K562 (cell line): ENCODE measurements around the gene SNAP23. TPM values are rescaled to one million over a fixed set of nuclear protein-coding genes. Genes with fewer than 3 reads are reported as not detected.

Experiments
- BDP1 ChIP-seq: IDR thresholded peaks from 3 replicates; pipeline ENCODE4 v1.6.1; 2011; ENCODE audit not compliant: insufficient read length, insufficient read depth
- DEAF1 ChIP-seq: fragments of 450-650 bp; formaldehyde crosslinking; IDR thresholded peaks from 2 replicates; pipeline ENCODE4 v1.4.0; 2020; ENCODE audit warnings: mild to moderate bottlenecking, moderate library complexity
- DNMT1 ChIP-seq: fragments of 450-650 bp; IDR thresholded peaks from 2 replicates; pipeline ENCODE4 v1.6.1; 2016; ENCODE audit warnings: antibody characterized with exemption, mild to moderate bottlenecking
- EGR1 ChIP-seq: fragments of 450-650 bp; conservative IDR thresholded peaks from 2 replicates; pipeline ENCODE4 v1.6.1; 2017; ENCODE audit warnings: mild to moderate bottlenecking
- ETV1 ChIP-seq: fragments of 450-650 bp; conservative IDR thresholded peaks from 2 replicates; pipeline ENCODE4 v1.6.1; 2016; ENCODE audit warnings: missing genetic modification characterization, control low read depth, low read depth, missing compliant biosample characterization
- ETV5 ChIP-seq: sonication (generic); formaldehyde crosslinking; IDR thresholded peaks from 2 replicates; pipeline ENCODE4 v1.4.0; 2020; ENCODE audit warnings: low read depth, mild to moderate bottlenecking, missing genetic modification reagents
- FOXM1 ChIP-seq, 2 experiments: fragments of 450-650 bp in 1 of 2; sonication (generic) in 1 of 2; formaldehyde crosslinking in 1 of 2; IDR thresholded peaks; 2 replicates each; pipeline versions ENCODE4 v1.6.1 to v1.9.0; 2017 to 2022; ENCODE audit warnings: low read depth in 2 of 2, mild to moderate bottlenecking in 2 of 2, missing genetic modification reagents in 1 of 2, moderate library complexity in 1 of 2
- GTF2F1 ChIP-seq: IDR thresholded peaks from 2 replicates; pipeline ENCODE4 v1.6.1; 2011; ENCODE audit warnings: low read depth, low read length, improper control_type of control experiment
- HNRNPLL ChIP-seq: fragments of 200-400 bp; formaldehyde crosslinking; IDR thresholded peaks from 2 replicates; pipeline ENCODE4 v1.6.1; 2017; ENCODE audit warnings: low read length, low read depth, mild to moderate bottlenecking; ENCODE audit not compliant: poor library complexity, severe bottlenecking
- JUNB ChIP-seq: fragments of 450-650 bp; formaldehyde crosslinking; conservative IDR thresholded peaks from 2 replicates; pipeline ENCODE4 v1.4.0; 2020; ENCODE audit warnings: mild to moderate bottlenecking
- KAT7 ChIP-seq: sonication (generic); formaldehyde crosslinking; IDR thresholded peaks from 2 replicates; pipeline ENCODE4 v1.8.0; 2022; ENCODE audit warnings: missing genetic modification reagents, mild to moderate bottlenecking, borderline replicate concordance
- MITF ChIP-seq: IDR thresholded peaks from 2 replicates; pipeline ENCODE4 v1.6.1; 2014; ENCODE audit warnings: antibody characterized with exemption
- NFIX ChIP-seq: fragments of 250-450 bp; sonication (Bioruptor Pico); IDR thresholded peaks from 2 replicates; pipeline ENCODE4 v1.4.0; 2020; ENCODE audit warnings: low read depth, mild to moderate bottlenecking, moderate library complexity
- PTBP1 ChIP-seq: fragments of 200-400 bp; formaldehyde crosslinking; IDR thresholded peaks from 2 replicates; pipeline ENCODE4 v1.6.1; 2017; ENCODE audit warnings: low read depth, low read length
- SIN3A ChIP-seq, 2 experiments: fragments of 150-350 bp in 1 of 2; IDR thresholded peaks; 2 replicates each; pipeline ENCODE4 v1.6.1; 2011 to 2016; ENCODE audit warnings: borderline replicate concordance in 2 of 2, low read depth in 2 of 2, low read length in 2 of 2, mild to moderate bottlenecking in 2 of 2, moderate library complexity in 2 of 2; ENCODE audit not compliant: control insufficient read depth in 1 of 2
- SUPT5H ChIP-seq: fragments of 450-650 bp; IDR thresholded peaks from 2 replicates; pipeline ENCODE4 v1.6.1; 2016
- TBP ChIP-seq: optimal IDR thresholded peaks from 2 replicates; pipeline ENCODE3; 2011; ENCODE audit warnings: low read depth, low read length, improper control_type of control experiment
- TEAD1 ChIP-seq, 2 experiments: fragments of 450-650 bp in 1 of 2; sonication (generic) in 1 of 2; formaldehyde crosslinking; IDR thresholded peaks; 2 replicates each; pipeline versions ENCODE4 v1.4.0 to v1.8.0; 2020 to 2022; ENCODE audit warnings: mild to moderate bottlenecking in 2 of 2, missing genetic modification reagents in 1 of 2
- XRCC5 ChIP-seq: fragments of 200-400 bp; formaldehyde crosslinking; IDR thresholded peaks from 2 replicates; pipeline ENCODE4 v1.6.1; 2017; ENCODE audit warnings: low read depth, mild to moderate bottlenecking, low read length
- ZHX1 ChIP-seq: fragments of 150-350 bp; conservative IDR thresholded peaks from 2 replicates; pipeline ENCODE4 v1.6.1; 2014; ENCODE audit warnings: low read length
- ZNF197 ChIP-seq: fragments of 200-800 bp; sonication (Bioruptor generic); IDR thresholded peaks from 2 replicates; pipeline ENCODE4 v1.6.1; 2016; ENCODE audit warnings: low read depth, missing genetic modification characterization, missing compliant biosample characterization
- ZNF239 ChIP-seq: fragments of 250-450 bp; sonication (Bioruptor Pico); IDR thresholded peaks from 2 replicates; pipeline ENCODE4 v1.4.0; 2020; ENCODE audit warnings: mild to moderate bottlenecking
- polyA plus RNA-seq, 8 experiments: library from polyadenylated mRNA; depleted of rRNA in 4 of 8; stranded (reverse) in 5 of 8; unstranded in 3 of 8; fragments of >200 nt; fragmentation: Nextera tagmentation in 2 of 8; fragmentation: Illumina TruSeq in 1 of 8; extraction: Ambion mirVana in 2 of 8; extraction: Trizol in 1 of 8; gene quantifications; 2 replicates each; pipeline versions ENCODE4 v1.2.1 to v1.2.3, GENCODE V29; 2011 to 2014; ENCODE audit warnings: inconsistent platforms in 1 of 8, missing spikeins in 1 of 8
- total RNA-seq, 7 experiments: library from RNA; depleted of rRNA in 6 of 7; stranded (reverse); fragments of >200 nt in 6 of 7; fragmentation: Illumina TruSeq in 2 of 7; extraction: Trizol in 2 of 7; gene quantifications; 2 replicates each; pipeline versions ENCODE4 v1.2.1 to v1.2.3, GENCODE V29; 2011 to 2021; ENCODE audit warnings: low replicate concordance in 1 of 7

SNAP23 gene
- total and polyA plus RNA-seq, 9 of the 15 experiments (the other 6 are each of a cell fraction or from before 2014, with no cell fraction given): 78.9 to 168 (median 117) TPM

GRCh38 chr15:42575188-42576039 is 80.0 kb downstream of the SNAP23 start, which contains the start of gene STARD9 (continued):
- no peak for TF ChIP-seq ZNF197 (CRISPR knock-in tag)
- TF ChIP-seq ZNF239 (CRISPR knock-in tag): no peak
- no peak for TF ChIP-seq ETV5 (CRISPR knock-in tag)
- peak; percentile 93 for TF ChIP-seq TBP
- no peak for TF ChIP-seq GTF2F1
- peak; percentile 20 for TF ChIP-seq HNRNPLL
- TF ChIP-seq FOXM1 (IDR thresholded peaks at IDR 0.05; ENCODE audit: low read depth): no peak
- TF ChIP-seq FOXM1 (CRISPR knock-in tag; IDR thresholded peaks at IDR 0.05; ENCODE audit: low read depth): peak; percentile 81; the same call in 1 of the 2 replicates
- peak; percentile 95 for TF ChIP-seq KAT7 (CRISPR knock-in tag)
- peak; percentile 55 to 83; a peak in 3 of 4 replicates for TF ChIP-seq TEAD1 (CRISPR knock-in tag; IDR thresholded peaks at IDR 0.05)
- no peak for TF ChIP-seq SIN3A (IDR thresholded peaks at IDR 0.05; ENCODE audit: borderline replicate concordance in 2 of 2, control insufficient read depth in 1 of 2, low read depth in 2 of 2, low read length in 2 of 2)
- TF ChIP-seq NFIX (CRISPR knock-in tag): peak; percentile 68
- no peak for TF ChIP-seq DEAF1 (CRISPR knock-in tag)
- TF ChIP-seq SUPT5H: peak; percentile 72
- peak; percentile 95 for TF ChIP-seq EGR1
- no peak for TF ChIP-seq ETV1 (tag)
- TF ChIP-seq ZHX1: no peak
- no peak for TF ChIP-seq XRCC5
- TF ChIP-seq JUNB (CRISPR knock-in tag): no peak
- TF ChIP-seq BDP1: no peak
- no peak for TF ChIP-seq DNMT1
- TF ChIP-seq MITF: peak; percentile 45; the same call in 1 of the 2 replicates
- no peak for TF ChIP-seq PTBP1
